ENCODE data around the gene CILP2.

The CILP2 gene

GRCh38 chr19:19538785-19539166 lies 711 bp downstream of the CILP2 start:
- H3K27ac ChIP-seq: no peak overlapping the region
- DNase-seq (ENCODE audit: low spot score): no peak
- no peak for TF ChIP-seq CTCF (conservative IDR thresholded peaks at IDR 0.05; ENCODE audit: low read depth)
- POLR2A ChIA-PET (ENCODE audit: low non-redundant PET): interaction anchor here (0.6 to 1.0 kb wide), 2 partner anchors 85 to 93 kb away, joined by 3 read pairs; no protein-coding TSS in a partner anchor
- CTCF ChIA-PET: interaction anchor here (0.5 to 1.5 kb wide), 4 partner anchors 24 to 105 kb away, joined by 3 to 4 read pairs (median 4); no protein-coding TSS in a partner anchor

- no peak for TF ChIP-seq CTCF (conservative IDR thresholded peaks at IDR 0.05; ENCODE audit: low read depth)
- DNase-seq (ENCODE audit: low spot score): no peak
- CTCF ChIA-PET: interaction anchor here (1.5 kb wide), 1 partner anchor 104 kb away, joined by 4 read pairs; no protein-coding TSS in a partner anchor
- H3K27ac ChIP-seq: no peak overlapping the region
- POLR2A ChIA-PET (ENCODE audit: low non-redundant PET): no interaction called here
These were observed 1.6 kb downstream of the CILP2 start for GRCh38 chr19:19539698-19540063.

GRCh38 chr19:19540064-19540714 lies 2.1 kb downstream of the CILP2 start:
- CTCF ChIA-PET: interaction anchor here (1.3 kb wide), 1 partner anchor 7 kb away, joined by 6 read pairs; no protein-coding TSS in a partner anchor

GRCh38 chr19:19540715-19541515 lies 2.9 kb downstream of the CILP2 start:
- ChIA-PET CTCF (interaction anchor here (1.3 kb wide), 1 partner anchor 8 kb away, joined by 6 read pairs; no protein-coding TSS in a partner anchor), POLR2A (ENCODE audit: low non-redundant PET) (interaction anchor here (0.7 kb wide), 1 partner anchor 246 kb away, joined by 3 read pairs; no protein-coding TSS in a partner anchor)
- TF ChIP-seq CTCF (conservative IDR thresholded peaks at IDR 0.05; ENCODE audit: low read depth): no peak
- peak; percentile 92 for DNase-seq (ENCODE audit: low spot score)
- H3K27ac ChIP-seq: no peak overlapping the region

More at GRCh38 chr19:19540064-19540714, 2.1 kb downstream of the CILP2 start:
- DNase-seq (ENCODE audit: low spot score): peak; percentile 90
- POLR2A ChIA-PET (ENCODE audit: low non-redundant PET): interaction anchor here (0.7 kb wide), 1 partner anchor 245 kb away, joined by 3 read pairs; no protein-coding TSS in a partner anchor
- no peak for TF ChIP-seq CTCF (conservative IDR thresholded peaks at IDR 0.05; ENCODE audit: low read depth)
- no peak overlapping the region for H3K27ac ChIP-seq

- POLR2A ChIA-PET (ENCODE audit: low non-redundant PET): no interaction called here
- CTCF ChIA-PET: interaction anchor here (1.3 kb wide), 1 partner anchor 9 kb away, joined by 6 read pairs; no protein-coding TSS in a partner anchor
- no peak for DNase-seq (ENCODE audit: low spot score)
These were observed 3.6 kb downstream of the CILP2 start for GRCh38 chr19:19541616-19542015.

More at GRCh38 chr19:19541616-19542015, 3.6 kb downstream of the CILP2 start:
- TF ChIP-seq CTCF (conservative IDR thresholded peaks at IDR 0.05; ENCODE audit: low read depth): no peak
- H3K27ac ChIP-seq: no peak overlapping the region
